Upper lobe of left lung (tissue), 6 donors: Measurements from ENCODE around the gene PATJ. TPM values are rescaled to one million over a fixed set of nuclear protein-coding genes. Genes with fewer than 3 reads are reported as not detected.

ENCODE experiments used
- ATAC-seq, 2 donors: fragments of 200-7000 bp; cut with Tn5 transposase; one replicate each; pipeline ENCODE4 v1.9.1; 2022; ENCODE audit warnings: mild to moderate bottlenecking in 2 of 2, moderate library complexity in 2 of 2; ENCODE audit not compliant: low FRiP score in 2 of 2
- DNase-seq, 2 donors: peaks; one replicate each; pipeline ENCODE4 v3.0.0-alpha.2; 2019 to 2020
- H3K27ac ChIP-seq, 4 donors: fragments of 200-600 bp; sonication (generic); one replicate each; pipeline ENCODE4 v1.5.1; 2016 to 2019
- H3K27me3 ChIP-seq, 4 donors: fragments of 200-600 bp; sonication (generic); one replicate each; pipeline ENCODE4 v1.5.1; 2017 to 2019
- H3K36me3 ChIP-seq, 4 donors: fragments of 200-600 bp; sonication (generic); one replicate each; pipeline ENCODE4 v1.5.1; 2016 to 2019
- H3K4me1 ChIP-seq, 4 donors: fragments of 200-600 bp; sonication (generic); one replicate each; pipeline ENCODE4 v1.5.1; 2018 to 2019
- H3K4me3 ChIP-seq, 4 donors: fragments of 200-600 bp; sonication (generic); one replicate each; pipeline ENCODE4 v1.5.1; 2017 to 2019; ENCODE audit warnings: mild to moderate bottlenecking in 2 of 4, moderate library complexity in 1 of 4
- H3K9me3 ChIP-seq, 4 donors: fragments of 200-600 bp; sonication (generic); one replicate each; pipeline ENCODE4 v1.5.1; 2018 to 2019
- CTCF ChIP-seq, 6 experiments: fragments of 450-650 bp in 4 of 6; fragments of 200-600 bp in 2 of 6; sonication (generic) in 2 of 6; IDR thresholded peaks; one replicate each; pipeline ENCODE4 v1.5.1; 2016 to 2019; ENCODE audit warnings: antibody characterized with exemption in 6 of 6
- EP300 ChIP-seq, 4 donors: sonication (generic); formaldehyde crosslinking; IDR thresholded peaks; one replicate each; pipeline ENCODE4 v1.5.1; 2017; ENCODE audit warnings: antibody characterized with exemption in 4 of 4, control low read depth in 2 of 4
- POLR2A ChIP-seq, 4 donors: fragments of 450-650 bp; IDR thresholded peaks; one replicate each; pipeline ENCODE4 v1.5.1; 2016 to 2017; ENCODE audit warnings: antibody characterized with exemption in 4 of 4, mild to moderate bottlenecking in 2 of 4
- POLR2AphosphoS5 ChIP-seq, 2 donors: sonication (generic); formaldehyde crosslinking; IDR thresholded peaks; one replicate each; pipeline ENCODE4 v1.5.1; 2017; ENCODE audit warnings: antibody characterized with exemption in 2 of 2
- WGBS, 2 donors: methylation state at CpG; one replicate each; pipeline ENCODE4 v1.1.5; 2017 to 2018; 5-methylcytosine and 5-hydroxymethylcytosine counted together
- total RNA-seq, 6 donors: library from RNA; depleted of rRNA in 4 of 6; stranded (reverse); fragments of >200 nt in 4 of 6; gene quantifications; one replicate each; pipeline versions ENCODE4 v1.1.0 to v1.2.1, GENCODE V29; 2016 to 2021
- donor health status: DM: no; HTN: no; CAD: no; lungs with moderate emphysema.
- donor health status: DM: no; HTN: yes; CAD: no; lungs with severe emphysema.

The PATJ gene
- total RNA-seq, 6 donors from 2014 or later = 37.1 to 217 (median 70.5) TPM

- DNase-seq (no peak), ATAC-seq (no peak)
- TF ChIP-seq POLR2A (IDR thresholded peaks at IDR 0.05) (no peak), POLR2AphosphoS5 (IDR thresholded peaks at IDR 0.05) (no peak), CTCF (IDR thresholded peaks at IDR 0.05) (no peak), EP300 (IDR thresholded peaks at IDR 0.05) (no peak)
- H3K27me3 ChIP-seq = no peaks in the 10 kb centered on the region
- H3K27ac ChIP-seq = no peak overlapping the region
- no peaks in the 10 kb centered on the region for H3K36me3 ChIP-seq
- no peak overlapping the region for H3K4me3 ChIP-seq
- no peaks in the 10 kb centered on the region for H3K9me3 ChIP-seq
- no peaks in the 10 kb centered on the region for H3K4me1 ChIP-seq
- 88 to 89% methylated on average over 7 of the region's 7 CpGs for WGBS, 2 donors
Measured at GRCh38 chr1:62038594-62039284, 296.5 kb downstream of the PATJ start.

GRCh38 chr1:62040450-62040849, 298.2 kb downstream of the PATJ start:
- Histone ChIP-seq H3K36me3 (no peaks in the 10 kb centered on the region), H3K4me3 (no peak overlapping the region), H3K27me3 (no peaks in the 10 kb centered on the region), H3K9me3 (no peaks in the 10 kb centered on the region), H3K4me1 (peaks cover 0 to under 1% (median 0%) of the 10 kb centered on the region in 4 donors), H3K27ac (no peak overlapping the region)
- no peak for TF ChIP-seq CTCF (IDR thresholded peaks at IDR 0.05)
- TF ChIP-seq EP300 (IDR thresholded peaks at IDR 0.05) = no peak
- no peak for TF ChIP-seq POLR2A (IDR thresholded peaks at IDR 0.05)
- TF ChIP-seq POLR2AphosphoS5 (IDR thresholded peaks at IDR 0.05) = no peak
- 43 to 74% methylated on average over 2 of the region's 2 CpGs for WGBS, 2 donors
- DNase-seq (no peak), ATAC-seq (no peak)

- TF ChIP-seq POLR2AphosphoS5 (IDR thresholded peaks at IDR 0.05) (no peak), CTCF (IDR thresholded peaks at IDR 0.05) (no peak), EP300 (IDR thresholded peaks at IDR 0.05) (no peak), POLR2A (IDR thresholded peaks at IDR 0.05) (no peak)
- no peak for ATAC-seq
- Histone ChIP-seq H3K27ac (no peak overlapping the region), H3K9me3 (no peaks in the 10 kb centered on the region), H3K36me3 (no peaks in the 10 kb centered on the region), H3K4me3 (no peak overlapping the region), H3K4me1 (peaks cover 0 to 6% (median 0%) of the 10 kb centered on the region in 4 donors), H3K27me3 (no peaks in the 10 kb centered on the region)
- DNase-seq = no peak
Measured at GRCh38 chr1:62040973-62041372, 298.7 kb downstream of the PATJ start.

- Histone ChIP-seq H3K4me3 (no peak overlapping the region), H3K4me1 (peaks cover 0 to 6% (median 0%) of the 10 kb centered on the region in 4 donors), H3K27ac (no peak overlapping the region), H3K9me3 (no peaks in the 10 kb centered on the region), H3K36me3 (no peaks in the 10 kb centered on the region), H3K27me3 (no peaks in the 10 kb centered on the region)
- DNase-seq = no peak
- ATAC-seq = no peak
- TF ChIP-seq CTCF (IDR thresholded peaks at IDR 0.05) = no peak
- TF ChIP-seq POLR2AphosphoS5 (IDR thresholded peaks at IDR 0.05) = no peak
- no peak for TF ChIP-seq POLR2A (IDR thresholded peaks at IDR 0.05)
- no peak for TF ChIP-seq EP300 (IDR thresholded peaks at IDR 0.05)
Measured at GRCh38 chr1:62043154-62043553, 300.9 kb downstream of the PATJ start.

- Histone ChIP-seq H3K4me1 (peaks cover 0 to 6% (median 0%) of the 10 kb centered on the region in 4 donors), H3K27me3 (no peaks in the 10 kb centered on the region), H3K4me3 (no peak overlapping the region), H3K27ac (no peak overlapping the region), H3K9me3 (no peaks in the 10 kb centered on the region), H3K36me3 (no peaks in the 10 kb centered on the region)
- no peak for TF ChIP-seq EP300 (IDR thresholded peaks at IDR 0.05)
- no peak for TF ChIP-seq POLR2A (IDR thresholded peaks at IDR 0.05)
- no peak for TF ChIP-seq CTCF (IDR thresholded peaks at IDR 0.05)
- TF ChIP-seq POLR2AphosphoS5 (IDR thresholded peaks at IDR 0.05) = no peak
- WGBS, 2 donors = 40 to 43% methylated on average over 5 to 6 of the region's 6 CpGs
- ATAC-seq = no peak
- DNase-seq = no peak
Measured at GRCh38 chr1:62045574-62045973, 303.3 kb downstream of the PATJ start.
